Measurements from ENCODE around the gene ZDHHC13. TPM values are rescaled to one million over a fixed set of nuclear protein-coding genes. Genes with fewer than 3 reads are reported as not detected.

Gene ZDHHC13
- total and polyA plus RNA-seq, 2 of the 4 experiments (the other 2 are of a cell fraction), result 7.2 to 15.1 TPM

DNA sequence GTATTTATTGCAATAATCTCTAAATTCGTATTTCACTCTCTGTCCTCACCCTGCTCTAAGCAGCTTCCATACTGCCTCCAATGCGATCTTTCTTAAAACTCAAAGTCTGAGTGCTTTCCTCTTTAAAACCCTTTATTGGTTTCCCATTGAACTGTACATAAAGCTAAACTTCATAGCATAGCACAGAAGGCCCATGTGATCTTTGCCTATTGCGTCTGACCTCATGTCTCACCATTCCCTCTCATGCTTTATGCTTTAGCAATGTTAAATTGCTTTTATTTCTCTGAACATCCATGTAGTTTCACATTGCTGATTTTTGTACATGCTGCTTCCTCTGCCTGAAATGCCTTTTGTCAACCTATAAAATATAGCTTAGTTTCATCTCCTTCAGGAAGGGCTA lies 28.4 kb downstream of the ZDHHC13 start:
- H3K27ac ChIP-seq (ENCODE audit: insufficient read depth, low read length), result no peak overlapping the region
- in situ Hi-C loops (cut with MboI; ENCODE audit: low sequenced_read_pairs) (no loop called here), dilution Hi-C loops (cut with HindIII; ENCODE audit: low sequenced_read_pairs, unreplicated experiment) (no loop called here), intact Hi-C loops (cut with micrococcal nuclease) (no loop called here)
- ChIA-PET CTCF (no interaction called here), POLR2A (ENCODE audit: unreplicated experiment) (no interaction called here)
- H3K9me1 ChIP-seq (ENCODE audit: insufficient read depth, low read length), result no peaks in the 10 kb centered on the region
- H3K14ac ChIP-seq (replicated peaks; ENCODE audit: low read depth, low read length), result no peak overlapping the region
- no peak overlapping the region for H2BK5ac ChIP-seq (ENCODE audit: low read depth, low read length, poor library complexity, severe bottlenecking)
- H3K4me1 ChIP-seq (ENCODE audit: control insufficient read depth, insufficient read depth, low read length), result no peaks in the 10 kb centered on the region
- no peak overlapping the region for H2BK15ac ChIP-seq (ENCODE audit: low read depth, low read length)
- WGBS, 2 experiments (ENCODE audit: extremely low coverage in 2 of 2, insufficient read length in 1 of 2), result 73% methylated on average over 3 of the region's 3 CpGs; no CpG with 5 or more reads in 1 of the 2 experiments
- no peaks in the 10 kb centered on the region for H3K9me3 ChIP-seq (ENCODE audit: control insufficient read depth, insufficient read depth, low read length)
- H2BK20ac ChIP-seq (ENCODE audit: low read depth, low read length), result no peak overlapping the region
- H3K79me1 ChIP-seq (ENCODE audit: low read depth in 1 of 2, low read length in 2 of 2), result no peaks in the 10 kb centered on the region
- no peak for TF ChIP-seq RCOR1 (IDR thresholded peaks at IDR 0.05; ENCODE audit: insufficient replicate concordance, low read length)
- H4K91ac ChIP-seq (ENCODE audit: insufficient read depth, low read depth, low read length), result no peak overlapping the region
- no peak overlapping the region for H2AK9ac ChIP-seq (replicated peaks; ENCODE audit: low read depth, low read length, poor library complexity)
- H2AFZ ChIP-seq (replicated peaks; ENCODE audit: low read length, poor library complexity), result no peak overlapping the region
- no peak for ATAC-seq (ENCODE audit: low read depth)
- no peak overlapping the region for H4K5ac ChIP-seq (ENCODE audit: low read depth, low read length)
- H3K23ac ChIP-seq (ENCODE audit: low read depth, low read length), result no peak overlapping the region
- H3K4me3 ChIP-seq (ENCODE audit: insufficient read depth, low read depth, low read length), result no peak overlapping the region
- no TSS peak for BruUV-seq (replicated peaks)
- no peaks in the 10 kb centered on the region for H4K20me1 ChIP-seq (ENCODE audit: insufficient read depth, low read length)
- H4K8ac ChIP-seq (ENCODE audit: low read depth in 2 of 2, low read length in 2 of 2), result no peak overlapping the region
- H3K18ac ChIP-seq (ENCODE audit: low read depth, low read length), result no peak overlapping the region
- H3K4me2 ChIP-seq (ENCODE audit: low read depth, low read length), result no peak overlapping the region
- H3K27me3 ChIP-seq (ENCODE audit: control insufficient read depth, insufficient read depth, low read length), result no peaks in the 10 kb centered on the region
- DNase-seq, result no peak
- H2BK120ac ChIP-seq (ENCODE audit: low read depth, low read length), result no peak overlapping the region
- H3K36me3 ChIP-seq (ENCODE audit: control insufficient read depth, insufficient read depth, low read length), result no peaks in the 10 kb centered on the region
- H3K9ac ChIP-seq (ENCODE audit: low read depth, low read length), result no peak overlapping the region
- H3K56ac ChIP-seq (ENCODE audit: extremely low read depth, insufficient read depth, low read length), result no peak overlapping the region
- no peak overlapping the region for H2AK5ac ChIP-seq (ENCODE audit: low read depth, low read length)
- no peak overlapping the region for H3K4ac ChIP-seq (ENCODE audit: low read depth, low read length)
